Measurements from ENCODE around the gene NOXO1. TPM values are rescaled to one million over a fixed set of nuclear protein-coding genes. Genes with fewer than 3 reads are reported as not detected.
A peak's percentile ranks its signal among the peaks of the same experiment; 100 is the strongest.

NOXO1 gene
- total and polyA plus RNA-seq, 9 of the 15 experiments (the other 6 are each of a cell fraction or from before 2014, with no cell fraction given): not detected

- TF ChIP-seq POU5F1 (IDR thresholded peaks at IDR 0.05; ENCODE audit: borderline replicate concordance, low read depth, low read length, partially characterized antibody) (no peak), NR2C2 (CRISPR knock-in tag; IDR thresholded peaks at IDR 0.05) (peak; percentile 87), NR2C2 (tag; IDR thresholded peaks at IDR 0.05) (peak; percentile 99), WHSC1 (IDR thresholded peaks at IDR 0.05; ENCODE audit: low read length) (no peak), E2F5 (CRISPR knock-in tag; IDR thresholded peaks at IDR 0.05) (no peak; the same call in 1 of the 2 replicates), NCOA1 (IDR thresholded peaks at IDR 0.05; ENCODE audit: low read depth) (no peak), CSDE1 (IDR thresholded peaks at IDR 0.05) (peak in 1 of 2 experiments; percentile 73; a peak in 1 of 4 replicates), EHMT2 (IDR thresholded peaks at IDR 0.05) (no peak), BMI1 (IDR thresholded peaks at IDR 0.05; ENCODE audit: low read length) (peak; percentile 54; the same call in 1 of the 2 replicates), SAFB (IDR thresholded peaks at IDR 0.05; ENCODE audit: borderline replicate concordance, low read depth, low read length) (peak; percentile 70), SP1 (CRISPR knock-in tag; IDR thresholded peaks at IDR 0.05) (peak; percentile 79; the same call in 1 of the 2 replicates), JUND (IDR thresholded peaks at IDR 0.05; ENCODE audit: borderline replicate concordance, low read depth, low read length) (no peak), JUND (tag; IDR thresholded peaks at IDR 0.05; ENCODE audit: borderline replicate concordance, low read depth, low read length) (peak; percentile 56; the same call in 1 of the 3 replicates), IRF2 (CRISPR knock-in tag; IDR thresholded peaks at IDR 0.05) (no peak), MTA2 (IDR thresholded peaks at IDR 0.05; ENCODE audit: low read depth) (no peak), KLF1 (tag; IDR thresholded peaks at IDR 0.05) (peak; percentile 86; the same call in 1 of the 2 replicates), POLR3G (IDR thresholded peaks at IDR 0.05; ENCODE audit: extremely low read depth, insufficient read length, insufficient replicate concordance) (no peak)
- TF ChIP-seq, protein P1, sequence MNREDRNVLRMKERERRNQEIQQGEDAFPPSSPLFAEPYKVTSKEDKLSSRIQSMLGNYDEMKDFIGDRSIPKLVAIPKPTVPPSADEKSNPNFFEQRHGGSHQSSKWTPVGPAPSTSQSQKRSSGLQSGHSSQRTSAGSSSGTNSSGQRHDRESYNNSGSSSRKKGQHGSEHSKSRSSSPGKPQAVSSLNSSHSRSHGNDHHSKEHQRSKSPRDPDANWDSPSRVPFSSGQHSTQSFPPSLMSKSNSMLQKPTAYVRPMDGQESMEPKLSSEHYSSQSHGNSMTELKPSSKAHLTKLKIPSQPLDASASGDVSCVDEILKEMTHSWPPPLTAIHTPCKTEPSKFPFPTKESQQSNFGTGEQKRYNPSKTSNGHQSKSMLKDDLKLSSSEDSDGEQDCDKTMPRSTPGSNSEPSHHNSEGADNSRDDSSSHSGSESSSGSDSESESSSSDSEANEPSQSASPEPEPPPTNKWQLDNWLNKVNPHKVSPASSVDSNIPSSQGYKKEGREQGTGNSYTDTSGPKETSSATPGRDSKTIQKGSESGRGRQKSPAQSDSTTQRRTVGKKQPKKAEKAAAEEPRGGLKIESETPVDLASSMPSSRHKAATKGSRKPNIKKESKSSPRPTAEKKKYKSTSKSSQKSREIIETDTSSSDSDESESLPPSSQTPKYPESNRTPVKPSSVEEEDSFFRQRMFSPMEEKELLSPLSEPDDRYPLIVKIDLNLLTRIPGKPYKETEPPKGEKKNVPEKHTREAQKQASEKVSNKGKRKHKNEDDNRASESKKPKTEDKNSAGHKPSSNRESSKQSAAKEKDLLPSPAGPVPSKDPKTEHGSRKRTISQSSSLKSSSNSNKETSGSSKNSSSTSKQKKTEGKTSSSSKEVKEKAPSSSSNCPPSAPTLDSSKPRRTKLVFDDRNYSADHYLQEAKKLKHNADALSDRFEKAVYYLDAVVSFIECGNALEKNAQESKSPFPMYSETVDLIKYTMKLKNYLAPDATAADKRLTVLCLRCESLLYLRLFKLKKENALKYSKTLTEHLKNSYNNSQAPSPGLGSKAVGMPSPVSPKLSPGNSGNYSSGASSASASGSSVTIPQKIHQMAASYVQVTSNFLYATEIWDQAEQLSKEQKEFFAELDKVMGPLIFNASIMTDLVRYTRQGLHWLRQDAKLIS (CRISPR knock-in tag; IDR thresholded peaks at IDR 0.05): peak; percentile 52; the same call in 1 of the 2 replicates
- TF ChIP-seq, protein P2, sequence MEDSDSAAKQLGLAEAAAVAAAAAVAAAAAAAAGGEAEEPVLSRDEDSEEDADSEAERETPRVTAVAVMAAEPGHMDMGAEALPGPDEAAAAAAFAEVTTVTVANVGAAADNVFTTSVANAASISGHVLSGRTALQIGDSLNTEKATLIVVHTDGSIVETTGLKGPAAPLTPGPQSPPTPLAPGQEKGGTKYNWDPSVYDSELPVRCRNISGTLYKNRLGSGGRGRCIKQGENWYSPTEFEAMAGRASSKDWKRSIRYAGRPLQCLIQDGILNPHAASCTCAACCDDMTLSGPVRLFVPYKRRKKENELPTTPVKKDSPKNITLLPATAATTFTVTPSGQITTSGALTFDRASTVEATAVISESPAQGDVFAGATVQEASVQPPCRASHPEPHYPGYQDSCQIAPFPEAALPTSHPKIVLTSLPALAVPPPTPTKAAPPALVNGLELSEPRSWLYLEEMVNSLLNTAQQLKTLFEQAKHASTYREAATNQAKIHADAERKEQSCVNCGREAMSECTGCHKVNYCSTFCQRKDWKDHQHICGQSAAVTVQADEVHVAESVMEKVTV (CRISPR knock-in tag; IDR thresholded peaks at IDR 0.05): no peak
- TF ChIP-seq, protein P3, sequence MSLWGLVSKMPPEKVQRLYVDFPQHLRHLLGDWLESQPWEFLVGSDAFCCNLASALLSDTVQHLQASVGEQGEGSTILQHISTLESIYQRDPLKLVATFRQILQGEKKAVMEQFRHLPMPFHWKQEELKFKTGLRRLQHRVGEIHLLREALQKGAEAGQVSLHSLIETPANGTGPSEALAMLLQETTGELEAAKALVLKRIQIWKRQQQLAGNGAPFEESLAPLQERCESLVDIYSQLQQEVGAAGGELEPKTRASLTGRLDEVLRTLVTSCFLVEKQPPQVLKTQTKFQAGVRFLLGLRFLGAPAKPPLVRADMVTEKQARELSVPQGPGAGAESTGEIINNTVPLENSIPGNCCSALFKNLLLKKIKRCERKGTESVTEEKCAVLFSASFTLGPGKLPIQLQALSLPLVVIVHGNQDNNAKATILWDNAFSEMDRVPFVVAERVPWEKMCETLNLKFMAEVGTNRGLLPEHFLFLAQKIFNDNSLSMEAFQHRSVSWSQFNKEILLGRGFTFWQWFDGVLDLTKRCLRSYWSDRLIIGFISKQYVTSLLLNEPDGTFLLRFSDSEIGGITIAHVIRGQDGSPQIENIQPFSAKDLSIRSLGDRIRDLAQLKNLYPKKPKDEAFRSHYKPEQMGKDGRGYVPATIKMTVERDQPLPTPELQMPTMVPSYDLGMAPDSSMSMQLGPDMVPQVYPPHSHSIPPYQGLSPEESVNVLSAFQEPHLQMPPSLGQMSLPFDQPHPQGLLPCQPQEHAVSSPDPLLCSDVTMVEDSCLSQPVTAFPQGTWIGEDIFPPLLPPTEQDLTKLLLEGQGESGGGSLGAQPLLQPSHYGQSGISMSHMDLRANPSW (CRISPR knock-in tag; IDR thresholded peaks at IDR 0.05): no peak; the same call in 1 of the 2 replicates
Observed at GRCh38 chr16:1983544-1984346, 2.5 kb upstream of the NOXO1 start, which contains the start of gene GFER (continued).

Data from K562 (cell line).